Ovary (tissue), 3 donors: ENCODE results near the gene MIAT.

Experiments
- CTCF ChIP-seq, 3 donors: fragments of 450-650 bp in 2 of 3; fragments of 200-600 bp in 1 of 3; IDR thresholded peaks; one replicate each; pipeline versions ENCODE4 v1.5.1 to v1.8.0; 2016 to 2022; ENCODE audit warnings: antibody characterized with exemption in 3 of 3, mild to moderate bottlenecking in 1 of 3
- POLR2A ChIP-seq: fragments of 450-650 bp; IDR thresholded peaks from one replicate; pipeline ENCODE4 v1.6.1; 2017; ENCODE audit warnings: antibody characterized with exemption, mild to moderate bottlenecking, moderate library complexity
- donor health status: DM: no; HTN: no; CAD: no.

GRCh38 chr22:26672590-26673468, 15.4 kb downstream of the MIAT start:
- peak; percentile 18 for TF ChIP-seq POLR2A
- peak; percentile 34 to 81 (median 55) for TF ChIP-seq CTCF (IDR thresholded peaks at IDR 0.05)
